GM18526 (cell line): ENCODE measurements around the gene PHF11.

Experiments
- POLR2A ChIP-seq: IDR thresholded peaks from 3 replicates; pipeline ENCODE4 v1.6.1; 2011; ENCODE audit not compliant: insufficient read length; ENCODE audit errors: extremely low read depth

The PHF11 gene

DNA sequence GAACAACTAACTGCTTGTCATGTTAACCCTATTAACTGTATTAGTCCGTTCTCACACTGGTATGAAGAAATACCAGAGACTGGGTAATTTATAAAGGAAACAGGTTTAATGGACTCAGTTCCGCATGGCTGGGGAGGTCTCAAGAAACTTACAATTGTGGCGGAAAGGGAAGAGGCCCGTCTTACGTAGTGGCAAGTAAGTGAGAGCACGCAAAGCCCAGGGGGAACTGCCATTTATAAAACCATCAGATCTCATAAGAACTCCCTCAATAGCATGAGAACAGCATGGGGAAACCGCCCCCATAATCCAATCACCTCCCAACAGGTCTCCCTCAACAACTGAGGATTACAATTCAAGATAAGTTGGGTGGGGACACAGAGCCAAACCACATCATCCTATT, 34.7 kb downstream of the PHF11 start:
- TF ChIP-seq POLR2A: no peak

DNA sequence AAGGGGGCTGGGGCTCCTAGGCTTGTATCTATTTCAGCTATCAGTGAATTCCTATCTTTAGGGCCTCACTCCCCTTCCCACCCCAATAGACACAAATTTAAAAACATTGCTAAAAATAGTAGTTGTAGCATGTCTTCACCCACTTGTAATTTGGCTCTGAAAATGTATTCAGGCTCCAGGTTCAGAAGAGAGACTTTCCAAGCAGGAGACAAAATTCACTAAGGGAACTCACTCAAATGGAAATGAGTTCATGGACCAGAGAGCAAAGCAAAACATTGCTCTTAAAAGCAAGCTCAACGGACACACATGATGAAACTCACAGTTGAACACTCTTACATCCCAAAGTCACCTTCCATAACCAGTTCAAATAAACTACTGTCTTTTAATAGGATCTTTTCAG, 36.8 kb downstream of the PHF11 start:
- TF ChIP-seq POLR2A: no peak

DNA sequence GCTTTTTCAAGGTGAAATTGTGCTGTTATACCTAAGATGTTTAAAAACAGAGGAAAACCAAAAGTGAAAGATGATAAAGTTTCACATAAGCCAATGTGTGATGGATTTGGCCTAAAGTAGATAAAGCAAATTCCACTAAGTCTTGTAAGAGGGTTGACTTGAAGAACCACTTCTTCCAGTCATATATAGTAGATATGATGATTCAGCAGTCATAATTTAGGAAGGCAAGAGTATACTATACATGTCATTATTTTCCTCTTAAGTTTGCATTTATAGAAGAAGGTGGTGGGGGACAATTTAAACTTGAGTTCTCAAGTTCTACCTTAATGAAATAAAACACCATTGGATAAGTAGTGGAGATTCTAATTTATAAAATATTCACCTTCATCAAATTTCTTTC, 37.3 kb downstream of the PHF11 start:
- TF ChIP-seq POLR2A: no peak

DNA sequence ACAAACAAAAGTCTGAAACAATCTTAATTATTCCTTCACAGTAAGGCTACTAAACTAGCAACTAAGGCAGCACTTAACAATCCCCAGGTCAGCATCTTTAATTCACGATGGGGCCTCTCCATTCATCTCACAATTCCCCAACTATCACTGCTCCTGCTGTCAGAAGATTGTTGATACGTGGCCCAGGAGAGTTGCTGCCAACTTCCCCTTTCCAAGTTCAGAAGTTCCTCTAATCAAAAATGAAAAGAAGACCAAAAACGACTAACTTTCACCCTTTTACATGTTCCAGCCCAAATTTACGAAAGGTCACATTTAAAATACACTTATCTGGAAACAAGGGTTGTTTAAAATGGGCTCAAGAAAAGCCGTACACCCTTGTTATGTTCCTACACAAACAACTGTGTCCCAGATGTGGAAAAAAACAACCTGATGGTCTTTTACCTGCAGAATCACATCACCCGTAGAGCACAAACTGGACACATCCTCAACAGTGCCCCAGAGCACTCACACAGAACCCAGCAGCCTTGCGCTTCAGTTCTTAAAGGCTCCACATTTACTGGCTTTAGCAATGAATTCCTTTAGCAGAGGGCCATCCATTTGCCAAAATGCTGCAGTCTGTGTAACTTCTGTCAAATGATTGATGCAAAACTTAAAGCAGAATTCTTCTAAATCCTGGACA, 38.0 kb downstream of the PHF11 start:
- no peak for TF ChIP-seq POLR2A

DNA sequence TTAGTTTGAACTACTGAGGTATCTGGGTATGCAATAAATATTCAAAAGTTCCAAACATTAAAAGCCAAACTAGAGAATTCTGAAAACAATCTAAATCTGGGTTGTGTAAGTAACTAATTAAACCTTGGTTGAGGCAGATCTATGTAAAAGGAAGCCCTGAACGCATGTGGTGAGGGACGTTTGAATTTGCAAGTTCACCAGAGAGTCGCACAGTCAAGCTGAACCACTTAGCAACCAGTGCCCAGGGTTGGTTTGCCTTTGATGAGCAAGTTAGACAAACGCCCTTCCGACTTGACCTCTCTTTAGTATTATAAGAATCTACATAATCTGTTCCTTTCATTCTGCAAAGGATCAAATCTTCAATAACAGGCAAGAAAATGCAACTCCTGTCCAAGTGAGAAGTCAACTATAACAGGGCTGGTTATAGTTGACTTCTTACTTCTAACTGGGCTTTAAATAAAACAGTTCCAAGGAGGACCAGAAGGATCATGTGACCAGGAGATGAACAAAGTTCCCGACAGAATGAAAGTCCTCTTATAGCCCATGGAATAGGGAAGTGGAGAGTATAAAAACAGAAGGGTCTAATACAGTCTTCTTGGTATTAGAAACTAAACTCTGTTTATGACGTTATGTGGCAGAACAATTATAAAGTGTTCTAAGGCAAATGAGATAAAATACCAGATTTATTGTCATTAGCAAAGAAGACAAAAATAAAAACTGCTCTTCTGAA, 40.6 kb downstream of the PHF11 start:
- no peak for TF ChIP-seq POLR2A

DNA sequence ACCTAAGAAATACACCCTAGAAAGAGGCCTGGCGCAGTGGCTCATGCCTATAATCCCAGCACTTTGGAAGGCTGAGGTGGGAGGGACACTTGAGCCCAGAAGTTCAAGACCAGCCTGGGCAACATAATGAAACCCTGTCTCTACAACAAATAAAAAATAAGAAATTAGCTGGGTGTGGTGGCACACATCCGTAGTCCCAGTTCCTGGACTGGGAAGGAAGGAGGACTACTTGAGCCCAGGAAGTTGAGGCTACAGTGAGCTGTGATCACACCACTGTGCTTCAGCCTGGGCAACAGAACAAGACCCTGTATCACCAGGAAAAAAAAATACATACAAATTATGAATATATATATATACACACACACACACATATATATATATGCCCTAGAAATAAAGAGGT, 42.7 kb downstream of the PHF11 start:
- TF ChIP-seq POLR2A: no peak

DNA sequence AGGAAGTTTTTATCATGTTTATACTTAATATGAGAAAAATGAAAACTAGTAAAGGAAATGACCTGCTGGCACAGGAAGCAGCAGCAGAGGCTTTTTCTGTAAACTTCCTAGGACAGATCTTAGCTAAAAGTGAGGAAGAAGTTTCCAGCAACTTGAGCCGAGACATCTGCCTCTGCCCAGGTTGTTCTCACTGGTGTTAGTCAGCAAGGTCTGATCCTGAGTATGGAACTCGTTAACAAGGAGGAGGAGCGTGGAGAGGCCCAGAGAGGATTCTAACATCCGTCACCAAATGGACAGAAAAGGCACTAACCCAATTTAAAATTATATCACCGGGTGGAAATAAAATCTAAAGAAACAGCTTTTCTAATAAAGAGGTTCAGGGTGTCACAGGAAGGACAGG, 43.6 kb downstream of the PHF11 start:
- no peak for TF ChIP-seq POLR2A

DNA sequence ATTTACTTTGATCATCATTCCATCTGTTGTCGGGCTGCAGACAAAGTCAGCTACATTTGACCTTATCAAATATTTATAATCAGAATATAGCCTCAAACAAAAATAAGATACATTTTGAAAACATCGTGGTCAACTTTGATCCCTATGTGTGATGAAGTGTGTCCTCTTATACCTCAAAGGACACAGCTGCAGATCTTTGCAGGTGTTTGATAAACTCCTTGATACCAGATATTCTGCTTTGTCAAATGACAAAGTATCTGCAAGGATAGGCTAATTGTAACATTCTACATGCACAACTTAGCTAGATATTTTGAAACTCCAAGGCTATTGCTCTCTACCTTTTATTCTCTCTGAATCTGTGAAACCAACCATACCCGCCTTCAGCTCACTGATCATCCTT, 44.0 kb downstream of the PHF11 start:
- no peak for TF ChIP-seq POLR2A

DNA sequence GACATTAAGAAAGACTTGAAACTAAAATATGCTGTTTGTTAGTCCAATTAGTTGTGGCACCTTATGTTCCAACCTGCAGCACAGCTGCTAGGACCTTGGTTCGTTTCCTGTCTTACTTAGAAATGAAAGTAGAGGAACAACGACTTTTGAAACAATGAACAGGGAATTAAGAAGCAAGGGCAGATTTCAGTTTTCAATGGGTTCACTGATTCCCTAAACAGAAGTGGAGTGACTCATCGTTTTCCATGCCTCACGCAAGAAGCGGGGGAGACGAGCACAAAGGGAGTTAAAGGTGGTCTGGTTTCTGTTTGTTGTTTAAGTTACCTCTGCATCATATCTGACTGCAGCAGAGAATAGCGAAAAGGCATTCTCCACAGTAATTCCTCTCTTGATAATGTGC, 44.8 kb downstream of the PHF11 start:
- TF ChIP-seq POLR2A: no peak

DNA sequence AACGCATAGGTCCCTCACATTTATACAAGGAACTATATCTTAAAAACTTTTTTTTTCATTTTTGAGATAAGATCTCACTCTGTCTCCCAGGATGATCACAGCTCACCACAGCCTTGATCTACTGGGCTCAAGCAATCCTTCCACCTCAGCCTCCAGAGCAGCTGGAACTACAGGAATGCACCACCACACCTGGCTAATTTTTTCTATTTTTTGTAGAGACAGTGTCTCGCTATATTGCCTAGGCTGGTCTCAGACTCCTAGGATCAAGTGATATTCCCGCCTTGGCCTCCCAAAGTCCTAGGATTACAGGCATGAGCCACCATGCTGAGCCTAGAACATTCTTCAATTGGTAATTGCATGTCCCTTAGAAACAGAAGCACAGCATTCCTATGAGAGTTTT, 47.9 kb downstream of the PHF11 start:
- no peak for TF ChIP-seq POLR2A

DNA sequence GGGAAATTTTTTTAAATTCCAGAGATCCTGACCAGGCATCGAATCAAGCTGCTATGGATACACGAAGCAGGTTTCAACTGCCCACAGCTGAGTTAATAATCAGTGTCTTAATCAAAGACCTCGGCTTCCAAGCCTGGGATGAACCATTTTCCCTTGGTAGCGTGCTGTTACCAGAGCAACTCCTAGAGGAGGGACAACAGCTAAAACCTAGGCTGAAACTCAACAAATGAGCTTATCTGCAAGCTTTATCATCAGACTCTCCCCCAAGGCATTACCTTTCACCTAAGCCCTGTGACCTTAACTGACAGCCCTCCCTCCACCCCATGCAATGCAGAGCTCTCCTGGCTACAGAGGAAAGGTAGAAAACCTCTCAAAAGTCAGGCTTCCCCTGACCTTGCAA, 49.9 kb downstream of the PHF11 start:
- no peak for TF ChIP-seq POLR2A

DNA sequence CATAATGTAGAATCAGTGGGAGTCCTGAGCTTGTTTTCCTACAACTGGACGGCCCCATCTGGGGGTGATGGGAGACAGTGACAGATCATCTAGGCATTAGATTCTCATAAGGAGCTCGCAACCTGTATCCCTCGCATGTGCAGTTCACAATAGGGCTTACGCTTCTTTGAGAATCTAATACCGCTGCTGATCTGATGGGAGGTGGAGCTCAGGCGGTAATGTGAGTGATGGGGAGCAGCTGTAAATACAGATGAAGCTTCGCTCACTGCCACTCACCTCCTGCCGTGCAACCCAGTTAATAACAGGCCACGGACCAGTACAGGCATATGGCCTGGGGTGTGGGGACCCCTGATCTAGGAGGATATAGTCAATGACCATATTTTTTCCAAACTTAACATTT, 50.8 kb downstream of the PHF11 start:
- no peak for TF ChIP-seq POLR2A

DNA sequence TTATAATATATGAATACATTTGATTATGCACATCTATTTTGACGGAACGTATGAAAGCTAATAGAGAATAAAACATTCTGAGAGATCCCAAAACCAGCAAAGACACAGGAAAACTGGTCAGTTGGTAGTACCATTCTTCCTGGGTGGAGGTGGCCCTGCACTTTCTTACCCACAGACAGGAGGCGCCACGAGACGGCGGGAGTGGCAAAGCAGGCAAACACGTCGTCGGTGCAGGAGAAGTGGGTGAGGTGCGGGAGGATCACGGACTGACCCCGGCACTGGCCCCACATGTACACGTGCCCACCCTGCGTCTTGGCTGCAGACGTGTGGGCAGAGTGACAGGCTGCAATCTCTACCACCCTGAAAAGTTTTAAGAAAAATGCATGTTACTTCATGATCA, 53.5 kb downstream of the PHF11 start:
- TF ChIP-seq POLR2A: no peak

DNA sequence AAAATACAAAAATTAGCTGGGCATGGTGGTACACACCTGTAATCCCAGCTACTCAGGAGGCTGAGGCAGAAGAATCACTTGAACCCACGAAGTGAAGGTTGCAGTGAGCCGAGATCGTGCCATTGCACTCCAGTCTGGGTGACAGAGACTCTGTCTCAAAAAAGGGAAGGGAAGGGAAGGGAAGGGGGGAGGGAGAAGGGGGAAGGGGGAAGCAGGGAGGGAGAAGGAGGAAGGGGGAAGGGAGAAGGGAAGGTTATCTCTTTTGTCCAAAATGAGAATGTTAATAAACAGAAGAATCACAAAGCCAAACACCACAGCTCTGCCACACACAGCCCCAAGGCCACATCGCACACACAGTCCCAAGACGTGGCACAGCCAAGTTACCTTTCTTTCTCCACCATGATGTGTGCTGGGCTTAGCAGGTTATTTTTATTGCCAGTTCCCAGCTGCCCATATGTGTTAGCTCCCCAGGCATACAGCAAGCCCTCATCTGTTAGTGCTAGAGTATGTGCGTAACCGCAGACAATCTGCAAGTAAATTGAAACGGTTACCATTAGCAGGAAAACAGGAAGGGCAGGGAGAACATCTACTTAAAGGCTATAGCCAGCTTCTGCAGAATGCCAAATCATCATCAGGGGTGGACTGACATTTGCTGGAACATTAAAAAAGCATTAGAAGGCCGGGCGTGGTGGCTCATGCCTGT, 55.3 kb downstream of the PHF11 start:
- TF ChIP-seq POLR2A: no peak

DNA sequence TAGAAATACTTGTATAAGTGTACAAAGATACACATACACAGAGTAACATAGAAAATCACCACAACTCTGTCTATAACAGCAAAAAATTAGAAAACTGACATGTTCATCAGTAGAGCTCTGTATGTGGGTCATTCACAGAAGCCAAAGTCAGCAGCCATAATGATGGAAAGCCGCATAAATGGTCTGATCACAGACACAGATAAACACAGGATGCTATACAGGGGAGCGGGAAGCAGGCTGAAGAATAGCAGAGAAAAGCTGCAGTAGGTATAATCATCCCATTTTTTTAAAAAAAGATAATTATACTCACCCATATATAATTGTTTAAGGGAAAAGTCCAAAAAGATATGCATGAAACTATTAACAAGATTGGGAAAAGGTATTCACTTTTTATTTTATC, 58.1 kb downstream of the PHF11 start:
- TF ChIP-seq POLR2A: no peak

DNA sequence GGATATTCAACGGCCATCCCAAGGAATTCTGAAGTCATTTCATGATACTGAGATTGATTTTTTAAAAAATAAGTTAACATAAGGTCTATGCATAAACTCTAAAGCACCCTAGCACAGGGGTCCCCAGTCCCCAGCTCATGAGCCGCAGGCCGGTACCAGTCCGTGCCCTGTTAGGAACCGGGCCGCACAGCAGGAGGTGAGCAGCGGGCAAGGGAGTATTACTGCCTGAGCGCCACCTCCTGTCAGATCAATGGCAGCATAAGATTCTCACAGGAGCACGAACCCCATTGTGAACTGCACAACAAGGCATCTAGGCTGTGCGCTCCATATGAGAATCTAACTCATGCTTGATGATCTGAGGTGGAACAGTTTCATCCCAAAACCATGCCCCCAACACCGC, 58.6 kb downstream of the PHF11 start:
- no peak for TF ChIP-seq POLR2A
